H7 (cell line): ENCODE measurements around the gene FYCO1. TPM values are rescaled to one million over a fixed set of nuclear protein-coding genes. Genes with fewer than 3 reads are reported as not detected.
"Not testable (repeated sequence)": the region's sequence is repeated elsewhere in the genome, so short reads cannot be mapped to it uniquely, and the experiment has no call there.

Experiments
- DNase-seq: peaks from one replicate; pipeline ENCODE4 v3.0.0; 2012
- H3K27me3 ChIP-seq: 2 replicates; pipeline ENCODE4 v1.6.0; 2011; ENCODE audit warnings: mild to moderate bottlenecking, low read length; ENCODE audit not compliant: control insufficient read depth, insufficient read depth
- H3K36me3 ChIP-seq: replicated peaks from 2 replicates; pipeline ENCODE4 v1.5.1; 2011; ENCODE audit warnings: low read length; ENCODE audit not compliant: control insufficient read depth, insufficient read depth
- H3K4me3 ChIP-seq: 2 replicates; pipeline ENCODE4 v1.5.1; 2011; ENCODE audit warnings: low read depth, mild to moderate bottlenecking, control low read depth, low read length, moderate library complexity; ENCODE audit not compliant: insufficient read depth
- total RNA-seq: library from RNA; depleted of rRNA; stranded (reverse); fragments of >200 nt; shearing (Covaris generic); gene quantifications from 2 replicates; pipeline ENCODE4 v1.2.3, GENCODE V29; 2014

The FYCO1 gene
- total RNA-seq, 1 experiment from 2014 or later = 4.9 TPM

GRCh38 chr3:46021516-46021915 is 25.9 kb upstream of the FYCO1 start:
- no peaks in the 10 kb centered on the region for H3K27me3 ChIP-seq
- H3K4me3 ChIP-seq = no peak overlapping the region
- no peaks in the 10 kb centered on the region for H3K36me3 ChIP-seq
- no peak for DNase-seq

- Histone ChIP-seq H3K27me3 (no peaks in the 10 kb centered on the region), H3K36me3 (no peaks in the 10 kb centered on the region), H3K4me3 (no peak overlapping the region)
- no peak for DNase-seq
Observed at GRCh38 chr3:46020766-46021510, 25.3 kb upstream of the FYCO1 start.

- Histone ChIP-seq H3K4me3 (no peak overlapping the region), H3K36me3 (no peaks in the 10 kb centered on the region)
- no peak for DNase-seq
Observed at GRCh38 chr3:46019707-46020106, 24.1 kb upstream of the FYCO1 start.

GRCh38 chr3:46017720-46018119 is 22.1 kb upstream of the FYCO1 start:
- Histone ChIP-seq H3K4me3 (no peak overlapping the region), H3K27me3 (no peaks in the 10 kb centered on the region), H3K36me3 (no peaks in the 10 kb centered on the region)
- DNase-seq = no peak

More at GRCh38 chr3:46019707-46020106, 24.1 kb upstream of the FYCO1 start:
- no peaks in the 10 kb centered on the region for H3K27me3 ChIP-seq

- no peaks in the 10 kb centered on the region for H3K36me3 ChIP-seq
- H3K27me3 ChIP-seq = no peaks in the 10 kb centered on the region; the same call in 1 of the 2 replicates
- DNase-seq = no peak
- H3K4me3 ChIP-seq = no peak overlapping the region
Observed at GRCh38 chr3:46013316-46014094, 17.9 kb upstream of the FYCO1 start.

GRCh38 chr3:46012246-46012645 is 16.6 kb upstream of the FYCO1 start:
- Histone ChIP-seq H3K27me3 (no peaks in the 10 kb centered on the region; the same call in 1 of the 2 replicates), H3K4me3 (no peak overlapping the region), H3K36me3 (no peaks in the 10 kb centered on the region)
- DNase-seq = no peak

GRCh38 chr3:46010519-46011113 is 15.0 kb upstream of the FYCO1 start:
- Histone ChIP-seq H3K36me3 (no peaks in the 10 kb centered on the region), H3K4me3 (no peak overlapping the region), H3K27me3 (no peaks in the 10 kb centered on the region; the same call in 1 of the 2 replicates)
- DNase-seq = no peak

- H3K36me3 ChIP-seq = no peaks in the 10 kb centered on the region
- H3K27me3 ChIP-seq = no peaks in the 10 kb centered on the region; the same call in 1 of the 2 replicates
- DNase-seq = no peak
- H3K4me3 ChIP-seq = no peak overlapping the region
Observed at GRCh38 chr3:46008058-46008457, 12.4 kb upstream of the FYCO1 start.

GRCh38 chr3:46007280-46007679 is 11.7 kb upstream of the FYCO1 start:
- Histone ChIP-seq H3K4me3 (no peak overlapping the region), H3K27me3 (no peaks in the 10 kb centered on the region; the same call in 1 of the 2 replicates), H3K36me3 (no peaks in the 10 kb centered on the region)
- no peak for DNase-seq

GRCh38 chr3:46006238-46007032 is 10.8 kb upstream of the FYCO1 start:
- DNase-seq = no peak
- no peaks in the 10 kb centered on the region for H3K36me3 ChIP-seq
- H3K27me3 ChIP-seq = no peaks in the 10 kb centered on the region
- H3K4me3 ChIP-seq = no peak overlapping the region

GRCh38 chr3:46003706-46004105 is 8.1 kb upstream of the FYCO1 start:
- H3K4me3 ChIP-seq, H3K36me3 ChIP-seq, H3K27me3 ChIP-seq, DNase-seq: not testable (repeated sequence)

GRCh38 chr3:46001178-46001577 is 5.6 kb upstream of the FYCO1 start:
- no peak overlapping the region for H3K4me3 ChIP-seq
- peaks cover 2% of the 10 kb centered on the region; the same call in 1 of the 2 replicates for H3K27me3 ChIP-seq
- DNase-seq = no peak
- H3K36me3 ChIP-seq = no peaks in the 10 kb centered on the region

- DNase-seq = no peak
- Histone ChIP-seq H3K36me3 (no peaks in the 10 kb centered on the region), H3K4me3 (no peak overlapping the region), H3K27me3 (peaks cover 2% of the 10 kb centered on the region; the same call in 1 of the 2 replicates)
Observed at GRCh38 chr3:45997942-45998341, 2.3 kb upstream of the FYCO1 start.

GRCh38 chr3:45997499-45997898 is 1.9 kb upstream of the FYCO1 start:
- H3K36me3 ChIP-seq, H3K4me3 ChIP-seq, DNase-seq, H3K27me3 ChIP-seq: not testable (repeated sequence)
